Astrocyte (in vitro differentiated cells and primary cell): ENCODE results near the gene DNAJA4.

Experiments used
- EZH2 ChIP-seq: IDR thresholded peaks from 2 replicates; pipeline ENCODE4 v1.6.1; 2012; ENCODE audit warnings: mild to moderate bottlenecking, low read length, inconsistent platforms; ENCODE audit not compliant: insufficient read depth
- TF ChIP-seq, protein P1 (sequence below): IDR thresholded peaks from 2 replicates; pipeline ENCODE4 v1.5.1; 2011; ENCODE audit warnings: low read depth, mild to moderate bottlenecking, inconsistent platforms, low read length, moderate library complexity; ENCODE audit not compliant: insufficient read depth

DNA sequence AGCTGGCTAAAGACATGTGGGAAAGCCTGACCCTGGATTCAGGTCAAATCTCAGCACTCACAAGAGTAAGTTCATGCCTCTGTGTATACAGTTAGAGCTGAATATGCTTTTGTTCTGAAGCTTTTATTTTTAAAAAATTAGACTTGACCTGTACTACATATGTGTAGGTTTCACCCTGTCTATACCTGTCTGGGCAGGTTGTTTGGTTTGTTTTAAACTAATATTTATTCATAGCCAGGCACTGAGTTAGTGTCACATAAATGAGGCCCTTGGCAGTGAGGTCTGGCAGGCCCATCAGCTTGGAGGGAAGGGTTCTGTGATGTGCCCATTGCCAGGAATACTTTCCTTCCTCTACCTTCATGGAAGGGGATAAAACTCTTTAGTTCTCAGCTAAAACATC lies 1.9 kb downstream of the DNAJA4 start:
- no peak for TF ChIP-seq EZH2
- TF ChIP-seq, protein P1, sequence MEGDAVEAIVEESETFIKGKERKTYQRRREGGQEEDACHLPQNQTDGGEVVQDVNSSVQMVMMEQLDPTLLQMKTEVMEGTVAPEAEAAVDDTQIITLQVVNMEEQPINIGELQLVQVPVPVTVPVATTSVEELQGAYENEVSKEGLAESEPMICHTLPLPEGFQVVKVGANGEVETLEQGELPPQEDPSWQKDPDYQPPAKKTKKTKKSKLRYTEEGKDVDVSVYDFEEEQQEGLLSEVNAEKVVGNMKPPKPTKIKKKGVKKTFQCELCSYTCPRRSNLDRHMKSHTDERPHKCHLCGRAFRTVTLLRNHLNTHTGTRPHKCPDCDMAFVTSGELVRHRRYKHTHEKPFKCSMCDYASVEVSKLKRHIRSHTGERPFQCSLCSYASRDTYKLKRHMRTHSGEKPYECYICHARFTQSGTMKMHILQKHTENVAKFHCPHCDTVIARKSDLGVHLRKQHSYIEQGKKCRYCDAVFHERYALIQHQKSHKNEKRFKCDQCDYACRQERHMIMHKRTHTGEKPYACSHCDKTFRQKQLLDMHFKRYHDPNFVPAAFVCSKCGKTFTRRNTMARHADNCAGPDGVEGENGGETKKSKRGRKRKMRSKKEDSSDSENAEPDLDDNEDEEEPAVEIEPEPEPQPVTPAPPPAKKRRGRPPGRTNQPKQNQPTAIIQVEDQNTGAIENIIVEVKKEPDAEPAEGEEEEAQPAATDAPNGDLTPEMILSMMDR, result no peak
